Activated CD4-positive, alpha-beta T cell treated with anti-CD3 and anti-CD28 coated beads for 36 hours (primary cell): Measurements from ENCODE around the gene SLC25A21. TPM values are rescaled to one million over a fixed set of nuclear protein-coding genes. Genes with fewer than 3 reads are reported as not detected.

Source experiments
- ATAC-seq: fragments of 200-7000 bp; cut with Tn5 transposase; one replicate; pipeline ENCODE4 v1.10.0; 2021; ENCODE audit warnings: mild to moderate bottlenecking, moderate library complexity
- CTCF ChIA-PET: fragments of 350-600 bp; sonication (Branson Sonifier 250); formaldehyde crosslinking; loops from one replicate; lab custom pipeline; 2021; ENCODE audit warnings: antibody characterized with exemption; lab: Charles Lee
- POLR2A ChIA-PET: fragments of 350-600 bp; sonication (Branson Sonifier 250); formaldehyde crosslinking; loops from one replicate; lab custom pipeline; 2021; ENCODE audit warnings: antibody characterized with exemption, inconsistent platforms; lab: Charles Lee
- DNase-seq: peaks from one replicate; pipeline ENCODE4 v3.0.0-alpha.2; 2020
- H3K27ac Mint-ChIP-seq: one replicate; pipeline ENCODE4 v1.8.0; 2021; ENCODE audit warnings: mixed read lengths
- H3K27me3 Mint-ChIP-seq: one replicate; pipeline ENCODE4 v1.8.0; 2021; ENCODE audit warnings: mixed read lengths
- H3K36me3 Mint-ChIP-seq: one replicate; pipeline ENCODE4 v1.8.0; 2021; ENCODE audit warnings: low read depth, mixed read lengths
- H3K4me1 Mint-ChIP-seq: one replicate; pipeline ENCODE4 v1.8.0; 2021; ENCODE audit warnings: mixed read lengths
- H3K4me3 Mint-ChIP-seq: one replicate; pipeline ENCODE4 v1.8.0; 2021; ENCODE audit warnings: mild to moderate bottlenecking, moderate library complexity, mixed read lengths
- H3K9me3 Mint-ChIP-seq: one replicate; pipeline ENCODE4 v1.8.0; 2021; ENCODE audit warnings: low read depth, mixed read lengths
- intact Hi-C, 2 experiments: fragments of 100-400 bp; cut with DNase I in 1 of 2; cut with micrococcal nuclease in 1 of 2; formaldehyde crosslinking; loops; one replicate each; pipeline versions ENCODE4 v1.14.2 to v1.15.1; 2022 to 2024; cut with DNase I, micrococcal nuclease
- total RNA-seq, 2 experiments: library from RNA; stranded (reverse); gene quantifications; one replicate each; pipeline ENCODE4 v1.2.3, GENCODE V29; 2021

SLC25A21 gene
- total RNA-seq, 2 experiments from 2014 or later: not detected

GRCh38 chr14:36766974-36767373 lies 405.4 kb downstream of the SLC25A21 start:
- ChIA-PET CTCF (no interaction called here), POLR2A (no interaction called here)
- Mint-ChIP-seq H3K36me3 (no peaks in the 10 kb centered on the region), H3K27me3 (no peaks in the 10 kb centered on the region), H3K9me3 (no peaks in the 10 kb centered on the region), H3K4me3 (no peak overlapping the region), H3K4me1 (no peaks in the 10 kb centered on the region), H3K27ac (no peak overlapping the region)
- ATAC-seq (no peak), DNase-seq (no peak)
- intact Hi-C loops: no loop called here

DNA sequence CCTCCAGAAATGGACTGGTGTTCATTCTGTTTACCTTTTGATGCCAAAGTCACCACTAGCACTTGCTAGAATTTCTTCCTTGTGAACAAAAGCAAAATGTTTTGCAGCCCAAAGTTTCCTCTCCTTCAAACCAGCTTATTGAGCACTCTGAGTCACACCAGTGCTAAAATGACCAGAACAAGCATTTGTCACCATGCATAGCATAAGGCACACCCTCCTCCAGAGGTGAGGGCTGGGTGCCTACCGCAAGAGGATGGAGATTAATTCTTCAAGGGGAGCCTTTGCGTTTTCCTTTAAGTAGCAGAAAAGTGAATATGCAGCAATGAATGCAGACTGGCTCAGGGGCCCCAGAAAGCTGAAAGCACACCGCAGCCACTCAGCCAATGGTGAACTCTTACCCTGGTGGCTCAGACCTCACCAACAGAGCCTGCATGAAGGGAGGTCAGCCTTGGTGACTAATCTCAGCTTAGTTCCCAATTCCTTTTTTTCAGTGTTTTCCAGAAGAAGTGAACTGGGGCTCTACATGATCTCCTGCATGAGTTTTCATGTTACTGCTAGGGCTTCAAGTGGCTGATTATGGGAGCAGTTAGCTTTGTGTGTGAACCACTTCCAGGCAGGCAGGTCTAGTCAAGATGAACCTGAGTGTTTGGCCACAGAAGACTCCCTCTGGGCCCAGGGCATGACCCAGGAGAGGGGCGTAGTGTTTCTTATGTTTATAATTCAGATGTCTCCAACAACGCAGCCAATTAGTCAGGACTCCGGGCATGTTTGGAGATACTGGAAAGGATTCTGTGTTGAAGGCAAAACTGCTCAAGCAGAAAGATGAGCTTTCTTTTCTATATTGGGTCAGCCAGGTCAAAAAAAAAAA lies 414.4 kb downstream of the SLC25A21 start:
- no peak for DNase-seq
- H3K4me3 Mint-ChIP-seq: no peak overlapping the region
- ATAC-seq: no peak
- H3K36me3 Mint-ChIP-seq: no peaks in the 10 kb centered on the region
- intact Hi-C loops: no loop called here
- H3K9me3 Mint-ChIP-seq: peaks cover 2% of the 10 kb centered on the region
- no peaks in the 10 kb centered on the region for H3K4me1 Mint-ChIP-seq
- no peak overlapping the region for H3K27ac Mint-ChIP-seq
- CTCF ChIA-PET: interaction anchor here (1.0 kb wide), 1 partner anchor 10 kb away, joined by 3 read pairs; no protein-coding TSS in a partner anchor
- POLR2A ChIA-PET: no interaction called here
- no peaks in the 10 kb centered on the region for H3K27me3 Mint-ChIP-seq

GRCh38 chr14:36756226-36756625 lies 416.2 kb downstream of the SLC25A21 start:
- intact Hi-C loops: no loop called here
- DNase-seq: no peak
- Mint-ChIP-seq H3K27ac (no peak overlapping the region), H3K4me3 (no peak overlapping the region), H3K36me3 (no peaks in the 10 kb centered on the region), H3K27me3 (no peaks in the 10 kb centered on the region), H3K9me3 (peaks cover 5% of the 10 kb centered on the region), H3K4me1 (no peaks in the 10 kb centered on the region)
- ChIA-PET POLR2A (no interaction called here), CTCF (no interaction called here)
- ATAC-seq: no peak

GRCh38 chr14:36755756-36756155 lies 416.6 kb downstream of the SLC25A21 start:
- ChIA-PET POLR2A (no interaction called here), CTCF (no interaction called here)
- Mint-ChIP-seq H3K27me3 (no peaks in the 10 kb centered on the region), H3K27ac (no peak overlapping the region), H3K36me3 (no peaks in the 10 kb centered on the region), H3K9me3 (peaks cover 5% of the 10 kb centered on the region), H3K4me1 (no peaks in the 10 kb centered on the region), H3K4me3 (no peak overlapping the region)
- intact Hi-C loops: no loop called here
- ATAC-seq: no peak
- DNase-seq: no peak

- peaks cover 5% of the 10 kb centered on the region for H3K9me3 Mint-ChIP-seq
- H3K4me3 Mint-ChIP-seq: no peak overlapping the region
- ChIA-PET POLR2A (no interaction called here), CTCF (no interaction called here)
- intact Hi-C loops: no loop called here
- peaks cover 3% of the 10 kb centered on the region for H3K27me3 Mint-ChIP-seq
- no peak overlapping the region for H3K27ac Mint-ChIP-seq
- DNase-seq (no peak), ATAC-seq (no peak)
- no peaks in the 10 kb centered on the region for H3K4me1 Mint-ChIP-seq
- no peaks in the 10 kb centered on the region for H3K36me3 Mint-ChIP-seq
These were observed 420.5 kb downstream of the SLC25A21 start for GRCh38 chr14:36751920-36752319.

DNA sequence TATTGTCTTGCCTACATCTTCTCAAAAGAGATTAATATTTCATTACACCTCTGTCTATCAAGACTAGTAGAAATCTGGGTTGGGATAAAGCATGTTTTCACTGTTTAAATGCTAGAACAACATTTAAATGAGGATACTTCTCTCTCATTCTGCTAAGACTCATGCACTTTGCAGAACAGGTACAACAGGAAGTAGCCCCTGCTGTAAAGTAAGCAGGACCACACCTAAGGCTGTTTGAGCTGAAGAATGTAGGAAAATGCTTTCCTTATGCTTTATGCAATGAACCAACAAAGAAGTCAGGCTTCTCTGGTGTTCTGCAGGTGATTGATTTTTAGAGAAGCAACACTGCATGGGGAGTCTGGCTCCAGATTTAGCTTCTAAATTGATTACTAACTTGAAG lies 421.3 kb downstream of the SLC25A21 start:
- Mint-ChIP-seq H3K4me1 (no peaks in the 10 kb centered on the region), H3K4me3 (no peak overlapping the region), H3K27me3 (peaks cover 3% of the 10 kb centered on the region), H3K9me3 (peaks cover 5% of the 10 kb centered on the region), H3K27ac (no peak overlapping the region), H3K36me3 (no peaks in the 10 kb centered on the region)
- ChIA-PET POLR2A (no interaction called here), CTCF (no interaction called here)
- DNase-seq (no peak), ATAC-seq (no peak)
- intact Hi-C loops: no loop called here

DNA sequence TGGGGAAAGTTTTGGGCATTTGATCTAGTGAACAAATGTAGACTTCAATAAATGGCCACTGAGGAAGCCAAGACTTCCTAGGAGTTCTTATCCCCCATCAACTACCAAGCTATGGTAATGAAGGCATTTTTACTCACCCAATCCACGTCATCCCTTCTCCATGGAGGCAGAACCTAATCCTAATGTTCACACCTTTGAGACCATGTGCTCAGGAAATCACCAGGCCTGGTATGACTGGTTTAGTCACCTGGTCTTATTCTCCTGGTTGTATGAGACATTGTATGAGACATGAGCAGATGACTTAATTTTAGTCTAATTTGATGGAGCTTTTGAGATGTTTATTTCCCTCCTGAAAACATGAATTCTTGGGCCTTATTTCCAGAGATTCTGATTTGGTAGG lies 422.2 kb downstream of the SLC25A21 start:
- H3K4me3 Mint-ChIP-seq: no peak overlapping the region
- ChIA-PET CTCF (no interaction called here), POLR2A (no interaction called here)
- H3K27ac Mint-ChIP-seq: no peak overlapping the region
- H3K36me3 Mint-ChIP-seq: no peaks in the 10 kb centered on the region
- ATAC-seq (no peak), DNase-seq (no peak)
- peaks cover 3% of the 10 kb centered on the region for H3K27me3 Mint-ChIP-seq
- intact Hi-C loops: no loop called here
- no peaks in the 10 kb centered on the region for H3K4me1 Mint-ChIP-seq
- H3K9me3 Mint-ChIP-seq: peaks cover 5% of the 10 kb centered on the region

GRCh38 chr14:36748610-36749213 lies 423.7 kb downstream of the SLC25A21 start:
- ChIA-PET POLR2A (no interaction called here), CTCF (interaction anchor here (0.6 to 0.8 kb wide), 2 partner anchors 11 to 1396 kb away, joined by 3 to 4 read pairs; no protein-coding TSS in a partner anchor)
- Mint-ChIP-seq H3K36me3 (no peaks in the 10 kb centered on the region), H3K4me3 (no peak overlapping the region), H3K9me3 (peaks cover 11% of the 10 kb centered on the region), H3K27ac (no peak overlapping the region), H3K4me1 (no peaks in the 10 kb centered on the region), H3K27me3 (peaks cover 3% of the 10 kb centered on the region)
- intact Hi-C loops: no loop called here
- DNase-seq: no peak
- ATAC-seq: no peak

DNA sequence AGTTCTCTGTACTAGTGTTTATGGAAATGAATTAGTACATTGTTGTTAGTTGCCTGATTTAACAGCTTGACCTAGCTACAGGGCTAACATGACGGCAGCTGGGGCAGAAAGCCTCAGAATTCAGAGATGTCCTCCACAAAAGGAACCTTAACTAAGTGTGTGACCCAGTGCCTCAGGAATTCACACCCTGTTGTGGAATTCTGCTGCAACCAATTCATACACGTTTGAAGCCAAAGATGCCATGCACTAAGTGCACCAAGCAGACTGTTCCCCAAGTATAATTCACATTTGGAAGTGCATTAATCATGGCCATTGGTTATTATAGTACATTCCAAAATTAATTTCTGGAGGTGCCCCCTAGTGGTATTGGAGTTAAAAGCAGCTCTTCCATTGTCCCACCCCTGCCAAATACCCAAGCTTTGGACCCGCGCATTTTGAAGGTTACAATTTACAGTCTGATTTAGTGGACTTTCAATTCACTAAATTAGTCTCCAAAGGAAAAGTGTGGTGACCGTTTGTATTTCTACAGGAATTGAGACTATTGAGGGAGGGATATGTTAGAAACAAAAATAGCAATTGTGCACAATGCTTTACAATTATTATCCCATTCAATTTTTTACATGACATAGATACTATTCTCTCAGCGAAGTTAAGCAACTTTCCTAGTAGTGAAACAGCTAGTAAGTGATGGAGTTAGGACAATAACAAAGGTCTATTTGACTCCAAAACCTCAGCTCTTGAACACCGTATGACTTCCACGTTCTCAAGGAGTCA lies 424.8 kb downstream of the SLC25A21 start:
- no peaks in the 10 kb centered on the region for H3K36me3 Mint-ChIP-seq

DNA sequence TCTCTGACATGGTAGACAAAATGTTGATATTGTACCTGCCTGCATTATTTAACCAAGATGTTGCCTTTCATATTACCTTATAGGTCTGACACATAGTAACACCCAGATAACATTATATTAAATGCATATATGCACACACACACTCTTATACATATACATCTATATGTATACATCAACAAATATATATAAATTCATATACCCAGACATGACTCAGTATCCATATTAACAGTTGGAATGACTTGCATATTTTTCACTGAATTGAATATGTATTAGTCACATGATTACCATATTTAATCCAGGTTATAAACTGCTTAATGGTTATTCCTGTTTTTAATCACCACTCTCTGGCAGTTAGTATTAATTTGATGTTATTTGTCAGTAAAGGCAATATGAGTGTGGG lies 425.5 kb downstream of the SLC25A21 start:
- no peak for DNase-seq
- no peak for ATAC-seq
- no peaks in the 10 kb centered on the region for H3K4me1 Mint-ChIP-seq
- peaks cover 15% of the 10 kb centered on the region for H3K9me3 Mint-ChIP-seq
- H3K4me3 Mint-ChIP-seq: no peak overlapping the region
- intact Hi-C loops: no loop called here
- H3K36me3 Mint-ChIP-seq: no peaks in the 10 kb centered on the region
- H3K27me3 Mint-ChIP-seq: peaks cover 3% of the 10 kb centered on the region
- H3K27ac Mint-ChIP-seq: no peak overlapping the region
- ChIA-PET POLR2A (no interaction called here), CTCF (interaction anchor here (1.1 kb wide), 1 partner anchor 21 kb away, joined by 4 read pairs; no protein-coding TSS in a partner anchor)

More for the DNA sequence above, 424.8 kb downstream of the SLC25A21 start:
- no peaks in the 10 kb centered on the region for H3K4me1 Mint-ChIP-seq
- intact Hi-C loops: no loop called here
- no peak for DNase-seq
- CTCF ChIA-PET: interaction anchor here (0.6 to 0.9 kb wide), 4 partner anchors 10 to 1398 kb away, joined by 3 to 4 read pairs (median 3); no protein-coding TSS in a partner anchor
- H3K27me3 Mint-ChIP-seq: peaks cover 3% of the 10 kb centered on the region
- peaks cover 9% of the 10 kb centered on the region for H3K9me3 Mint-ChIP-seq
- H3K27ac Mint-ChIP-seq: no peak overlapping the region
- POLR2A ChIA-PET: no interaction called here
- ATAC-seq: no peak
- no peak overlapping the region for H3K4me3 Mint-ChIP-seq

DNA sequence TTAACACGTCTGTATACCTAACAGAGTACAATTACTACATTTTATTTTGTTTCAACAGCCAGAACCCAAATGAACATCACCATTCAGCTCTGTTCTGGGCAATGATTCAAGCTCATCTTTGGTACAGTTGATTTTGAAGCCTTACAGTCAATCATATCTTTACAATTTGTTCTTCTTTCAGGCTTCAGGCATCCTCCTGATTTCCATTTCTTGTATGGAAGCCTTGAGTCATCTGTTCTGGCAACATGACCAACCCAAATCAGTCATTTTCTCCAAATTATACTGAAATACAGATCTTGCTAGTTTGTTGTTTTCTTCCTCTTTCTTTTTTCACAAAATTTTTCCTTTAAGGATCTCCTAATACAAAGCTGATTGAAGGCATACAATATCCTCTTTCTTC lies 430.5 kb downstream of the SLC25A21 start:
- no peaks in the 10 kb centered on the region for H3K36me3 Mint-ChIP-seq
- H3K4me3 Mint-ChIP-seq: no peak overlapping the region
- H3K27ac Mint-ChIP-seq: no peak overlapping the region
- no peaks in the 10 kb centered on the region for H3K4me1 Mint-ChIP-seq
- H3K9me3 Mint-ChIP-seq: peaks cover 18% of the 10 kb centered on the region
- POLR2A ChIA-PET: no interaction called here
- intact Hi-C loops: no loop called here
- ATAC-seq (no peak), DNase-seq (no peak)
- CTCF ChIA-PET: no interaction called here
- no peaks in the 10 kb centered on the region for H3K27me3 Mint-ChIP-seq
